ENCODE measurements around the gene ANKRA2. TPM values are rescaled to one million over a fixed set of nuclear protein-coding genes. Genes with fewer than 3 reads are reported as not detected.
A peak's percentile ranks its signal among the peaks of the same experiment; 100 is the strongest.

The ANKRA2 gene
- total and polyA plus RNA-seq, 2 donors (not counting 3 experiments of a cell fraction or from before 2014, with no cell fraction given), result 8.6 to 19.5 TPM

DNA sequence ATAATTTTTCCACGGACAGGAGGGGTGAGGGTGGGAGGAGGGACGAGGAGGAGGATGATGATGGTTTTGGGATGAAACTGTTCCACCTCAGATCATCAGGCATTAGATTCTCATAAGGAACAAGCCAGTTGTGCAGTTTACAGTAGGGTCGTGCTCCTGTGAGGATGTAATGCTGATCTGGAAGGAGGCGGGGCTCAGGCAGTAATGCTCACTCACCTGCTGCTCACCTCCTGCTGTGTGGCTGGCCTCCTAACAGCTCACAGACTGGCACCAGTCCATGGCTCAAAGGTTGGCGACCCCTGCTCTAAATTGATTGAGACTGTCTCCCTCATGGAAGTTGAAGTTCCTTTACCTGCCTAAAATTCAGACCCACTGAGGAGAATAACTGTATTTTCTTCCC lies 33.2 kb downstream of the ANKRA2 start:
- TF ChIP-seq POLR2A (IDR thresholded peaks at IDR 0.05; ENCODE audit: low read depth, low read length), result no peak
- Histone ChIP-seq H3K9me1 (replicated peaks; ENCODE audit: control insufficient read depth, extremely low read depth, insufficient read depth, low read length) (no peaks in the 10 kb centered on the region), H3K4me1 (ENCODE audit: control insufficient read depth, extremely low read depth, insufficient read depth, low read length) (peaks cover 2% of the 10 kb centered on the region), H3K36me3 (ENCODE audit: control insufficient read depth in 2 of 2, extremely low read depth in 1 of 2, insufficient read depth in 2 of 2, low read length in 2 of 2) (no peaks in the 10 kb centered on the region), H3K27me3 (ENCODE audit: control insufficient read depth in 2 of 2, insufficient read depth in 2 of 2, low read length in 2 of 2) (peaks cover 10 to 38% of the 10 kb centered on the region in 2 experiments), H3K9me3 (replicated peaks; ENCODE audit: control insufficient read depth, insufficient read depth, low read length) (no peaks in the 10 kb centered on the region), H2AFZ (ENCODE audit: low read depth, low read length) (no peak overlapping the region), H3K4me3 (replicated peaks in 1 of 3; ENCODE audit: insufficient read depth in 1 of 3, low read depth in 1 of 3, low read length in 3 of 3) (no peak overlapping the region), H3K27ac (ENCODE audit: insufficient read depth, low read depth, low read length) (no peak overlapping the region), H3K4me2 (ENCODE audit: insufficient read depth, low read length) (no peak overlapping the region), H3K9ac (replicated peaks; ENCODE audit: extremely low read depth, insufficient read depth, low read length) (no peak overlapping the region), H4K20me1 (replicated peaks; ENCODE audit: control insufficient read depth, extremely low read depth, insufficient read depth, low read length) (no peaks in the 10 kb centered on the region), H3K79me2 (ENCODE audit: control insufficient read depth, insufficient read depth, low read length) (no peaks in the 10 kb centered on the region)
- BruUV-seq (replicated peaks), result no TSS peak
- FAIRE-seq (no peak), DNase-seq (ENCODE audit: low read depth, low spot score) (no peak)
- dilution Hi-C loops (cut with MboI; ENCODE audit: extremely low pct_ligation_motif_present, low sequenced_read_pairs) (no loop called here), intact Hi-C loops (cut with micrococcal nuclease) (no loop called here)
- ChIA-PET CTCF (interaction anchor here (2.4 kb wide), 1 partner anchor 11 kb away, joined by 8 read pairs; no protein-coding TSS in a partner anchor), POLR2A (no interaction called here)

DNA sequence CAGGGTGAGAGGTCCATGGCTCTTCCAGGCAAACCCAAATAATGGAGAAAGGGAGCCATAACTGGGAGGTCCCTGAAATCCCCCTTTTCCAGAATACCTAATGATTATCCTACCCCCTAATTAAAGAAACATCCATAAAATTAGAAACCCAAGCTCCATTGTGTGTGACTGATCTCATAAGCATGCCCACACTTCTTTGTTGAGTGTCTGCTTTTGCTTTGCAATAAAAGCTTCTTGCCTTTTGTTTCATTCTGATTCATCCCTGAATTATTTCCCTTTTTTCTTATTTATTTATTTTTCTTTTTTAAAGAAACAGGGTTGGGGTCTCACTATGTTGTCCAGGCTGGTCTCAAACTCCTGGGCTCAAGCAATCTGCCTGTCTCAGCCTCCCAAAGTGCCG lies 34.1 kb downstream of the ANKRA2 start:
- Histone ChIP-seq H3K79me2 (ENCODE audit: control insufficient read depth, insufficient read depth, low read length) (no peaks in the 10 kb centered on the region), H3K9me1 (replicated peaks; ENCODE audit: control insufficient read depth, extremely low read depth, insufficient read depth, low read length) (no peaks in the 10 kb centered on the region), H3K9me3 (replicated peaks; ENCODE audit: control insufficient read depth, insufficient read depth, low read length) (no peaks in the 10 kb centered on the region), H3K27ac (ENCODE audit: insufficient read depth, low read depth, low read length) (no peak overlapping the region), H3K9ac (replicated peaks; ENCODE audit: extremely low read depth, insufficient read depth, low read length) (no peak overlapping the region), H4K20me1 (replicated peaks; ENCODE audit: control insufficient read depth, extremely low read depth, insufficient read depth, low read length) (no peaks in the 10 kb centered on the region), H3K4me2 (ENCODE audit: insufficient read depth, low read length) (no peak overlapping the region), H3K27me3 (ENCODE audit: control insufficient read depth in 2 of 2, insufficient read depth in 2 of 2, low read length in 2 of 2) (peaks cover 11 to 38% of the 10 kb centered on the region in 2 experiments), H3K4me1 (ENCODE audit: control insufficient read depth, extremely low read depth, insufficient read depth, low read length) (peaks cover 2% of the 10 kb centered on the region), H3K36me3 (ENCODE audit: control insufficient read depth in 2 of 2, extremely low read depth in 1 of 2, insufficient read depth in 2 of 2, low read length in 2 of 2) (no peaks in the 10 kb centered on the region), H2AFZ (ENCODE audit: low read depth, low read length) (no peak overlapping the region), H3K4me3 (replicated peaks in 1 of 3; ENCODE audit: insufficient read depth in 1 of 3, low read depth in 1 of 3, low read length in 3 of 3) (no peak overlapping the region)
- FAIRE-seq (peak; percentile 31), DNase-seq (ENCODE audit: low read depth, low spot score) (no peak)
- ChIA-PET POLR2A (no interaction called here), CTCF (interaction anchor here (1.1 to 2.4 kb wide), 4 partner anchors 8 to 24 kb away, joined by 3 to 8 read pairs (median 4); no protein-coding TSS in a partner anchor)
- no TSS peak for BruUV-seq (replicated peaks)
- dilution Hi-C loops (cut with MboI; ENCODE audit: extremely low pct_ligation_motif_present, low sequenced_read_pairs), result no loop called here
- intact Hi-C loops (cut with micrococcal nuclease), result no loop called here
- TF ChIP-seq JUN (IDR thresholded peaks at IDR 0.05; ENCODE audit: borderline replicate concordance, insufficient read depth, insufficient read length, low read depth) (no peak), FOS (IDR thresholded peaks at IDR 0.05; ENCODE audit: borderline replicate concordance, insufficient read depth, low read length) (no peak), EZH2 (IDR thresholded peaks at IDR 0.05; ENCODE audit: borderline replicate concordance, low read depth, low read length, severe bottlenecking) (no peak), GATA2 (IDR thresholded peaks at IDR 0.05; ENCODE audit: insufficient read depth, insufficient read length, low read depth, low read length) (no peak), POLR2A (IDR thresholded peaks at IDR 0.05; ENCODE audit: low read depth, low read length) (no peak), MYC (IDR thresholded peaks at IDR 0.05; ENCODE audit: low read depth, low read length) (no peak), POLR2AphosphoS5 (IDR thresholded peaks at IDR 0.05; ENCODE audit: insufficient read depth, low read depth, low read length) (no peak)
- TF ChIP-seq, protein P1, sequence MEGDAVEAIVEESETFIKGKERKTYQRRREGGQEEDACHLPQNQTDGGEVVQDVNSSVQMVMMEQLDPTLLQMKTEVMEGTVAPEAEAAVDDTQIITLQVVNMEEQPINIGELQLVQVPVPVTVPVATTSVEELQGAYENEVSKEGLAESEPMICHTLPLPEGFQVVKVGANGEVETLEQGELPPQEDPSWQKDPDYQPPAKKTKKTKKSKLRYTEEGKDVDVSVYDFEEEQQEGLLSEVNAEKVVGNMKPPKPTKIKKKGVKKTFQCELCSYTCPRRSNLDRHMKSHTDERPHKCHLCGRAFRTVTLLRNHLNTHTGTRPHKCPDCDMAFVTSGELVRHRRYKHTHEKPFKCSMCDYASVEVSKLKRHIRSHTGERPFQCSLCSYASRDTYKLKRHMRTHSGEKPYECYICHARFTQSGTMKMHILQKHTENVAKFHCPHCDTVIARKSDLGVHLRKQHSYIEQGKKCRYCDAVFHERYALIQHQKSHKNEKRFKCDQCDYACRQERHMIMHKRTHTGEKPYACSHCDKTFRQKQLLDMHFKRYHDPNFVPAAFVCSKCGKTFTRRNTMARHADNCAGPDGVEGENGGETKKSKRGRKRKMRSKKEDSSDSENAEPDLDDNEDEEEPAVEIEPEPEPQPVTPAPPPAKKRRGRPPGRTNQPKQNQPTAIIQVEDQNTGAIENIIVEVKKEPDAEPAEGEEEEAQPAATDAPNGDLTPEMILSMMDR (IDR thresholded peaks at IDR 0.05; ENCODE audit: extremely low read depth in 1 of 2, insufficient read depth in 1 of 2, low read depth in 1 of 2, low read length in 2 of 2), result no peak
- TF ChIP-seq, protein P2, sequence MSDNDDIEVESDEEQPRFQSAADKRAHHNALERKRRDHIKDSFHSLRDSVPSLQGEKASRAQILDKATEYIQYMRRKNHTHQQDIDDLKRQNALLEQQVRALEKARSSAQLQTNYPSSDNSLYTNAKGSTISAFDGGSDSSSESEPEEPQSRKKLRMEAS (IDR thresholded peaks at IDR 0.05; ENCODE audit: insufficient read depth, insufficient read length), result no peak
